Left renal pelvis (tissue), 4 donors: ENCODE results near the gene ZKSCAN1. TPM values are rescaled to one million over a fixed set of nuclear protein-coding genes. Genes with fewer than 3 reads are reported as not detected.
"Not testable (repeated sequence)": the region's sequence is repeated elsewhere in the genome, so short reads cannot be mapped to it uniquely, and the experiment has no call there.

Experiments used
- DNase-seq, 4 donors: peaks; one replicate each; pipeline ENCODE4 v3.0.0-alpha.2; 2013; ENCODE audit warnings: low read depth in 4 of 4, low spot score in 3 of 4
- polyA plus RNA-seq, 4 donors: library from polyadenylated mRNA; unstranded; fragments of 120-200 nt; gene quantifications; one replicate each; pipeline ENCODE4 v1.2.1, GENCODE V29; 2013; ENCODE audit not compliant: insufficient read length in 4 of 4

The ZKSCAN1 gene
- 10 to 100 TPM; 47.5 to 62.2 (median 58.1) TPM for polyA plus RNA-seq

- peak; percentile 73 to 87 (median 80) for DNase-seq
Measured at GRCh38 chr7:100015232-100016214, at the start of gene ZKSCAN1. Gene ZKSCAN1, plus strand, starts transcription at chr7:100015596. Its CDS starts 7,911 bp downstream, at chr7:100023507.

DNA sequence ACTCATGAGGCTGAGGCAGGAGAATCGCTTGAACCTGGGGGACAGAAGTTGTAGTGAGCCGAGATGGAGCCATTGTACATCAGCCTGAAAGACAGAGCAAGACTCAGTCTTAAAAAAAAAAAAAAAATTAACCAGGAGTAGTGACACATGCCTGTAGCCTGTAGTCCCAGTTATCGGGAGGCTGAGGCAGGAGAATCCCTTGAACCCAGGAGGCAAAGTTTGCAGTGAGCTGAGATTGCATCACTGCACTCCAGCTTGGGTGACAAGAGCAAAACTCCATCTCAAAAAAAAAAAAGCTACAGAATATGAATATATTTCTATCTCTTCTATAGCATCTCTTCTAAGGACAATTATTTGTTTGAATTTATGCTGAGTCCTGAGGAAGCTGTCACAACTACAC is 46.1 kb upstream of the ZKSCAN1 start:
- DNase-seq, result no peak

GRCh38 chr7:99969813-99970212 is 45.6 kb upstream of the ZKSCAN1 start:
- DNase-seq, result not testable (repeated sequence)

DNA sequence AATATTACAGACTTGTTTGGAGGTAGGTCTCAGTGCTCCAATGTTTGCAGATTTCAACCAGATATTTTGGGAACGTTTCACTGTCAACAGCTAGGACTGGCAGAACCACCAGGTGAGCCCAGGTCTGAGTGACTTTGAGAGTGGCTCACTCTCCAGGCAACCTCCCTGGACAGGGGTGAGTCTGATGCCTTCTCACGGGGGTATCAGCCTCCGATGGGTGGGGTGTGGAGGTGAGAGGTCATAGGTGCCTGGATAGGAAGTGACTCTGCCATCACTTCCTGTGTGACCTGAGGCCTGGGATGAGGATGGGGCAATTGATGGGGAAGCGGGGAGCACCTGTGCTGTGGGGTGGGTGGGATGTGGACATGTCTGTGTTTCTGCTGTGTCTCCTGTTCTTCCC is 44.2 kb upstream of the ZKSCAN1 start:
- DNase-seq, result no peak

- not testable (repeated sequence) for DNase-seq
Measured at GRCh38 chr7:99973817-99974216, 41.6 kb upstream of the ZKSCAN1 start.

GRCh38 chr7:99974681-99975080 is 40.7 kb upstream of the ZKSCAN1 start:
- no peak for DNase-seq

GRCh38 chr7:99975782-99976521 is 39.4 kb upstream of the ZKSCAN1 start, which contains the start of gene AZGP1:
Gene AZGP1, minus strand, starts transcription at chr7:99976031. Its CDS starts 11 bp downstream, at chr7:99976020.
- no peak for DNase-seq

- DNase-seq, result no peak
Measured at GRCh38 chr7:99976626-99977025, 38.8 kb upstream of the ZKSCAN1 start.

DNA sequence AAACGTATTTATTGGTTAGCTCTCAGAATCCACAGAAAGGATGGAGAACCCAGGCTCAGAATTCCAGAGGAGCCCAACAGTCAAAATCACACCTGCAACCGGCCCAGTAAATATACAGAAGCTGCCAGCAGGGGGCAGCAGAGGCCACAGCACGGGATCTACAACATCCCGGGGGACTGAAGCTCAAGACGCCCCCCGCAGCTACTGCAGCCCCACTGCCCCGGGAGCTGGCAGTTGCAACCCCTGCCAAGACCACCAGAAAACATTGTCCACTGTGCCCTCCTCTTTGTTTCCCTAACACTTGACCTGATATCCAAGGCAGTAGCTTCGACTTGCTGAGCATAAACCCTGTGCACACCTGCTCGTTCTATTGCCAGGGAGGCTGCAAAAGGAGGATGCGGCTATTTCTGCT is 35.6 kb upstream of the ZKSCAN1 start:
- DNase-seq, result not testable (repeated sequence)

- DNase-seq, result not testable (repeated sequence)
Measured at GRCh38 chr7:99980448-99980872, 34.9 kb upstream of the ZKSCAN1 start.

- DNase-seq, result not testable (repeated sequence)
Measured at GRCh38 chr7:99981066-99981465, 34.3 kb upstream of the ZKSCAN1 start.

DNA sequence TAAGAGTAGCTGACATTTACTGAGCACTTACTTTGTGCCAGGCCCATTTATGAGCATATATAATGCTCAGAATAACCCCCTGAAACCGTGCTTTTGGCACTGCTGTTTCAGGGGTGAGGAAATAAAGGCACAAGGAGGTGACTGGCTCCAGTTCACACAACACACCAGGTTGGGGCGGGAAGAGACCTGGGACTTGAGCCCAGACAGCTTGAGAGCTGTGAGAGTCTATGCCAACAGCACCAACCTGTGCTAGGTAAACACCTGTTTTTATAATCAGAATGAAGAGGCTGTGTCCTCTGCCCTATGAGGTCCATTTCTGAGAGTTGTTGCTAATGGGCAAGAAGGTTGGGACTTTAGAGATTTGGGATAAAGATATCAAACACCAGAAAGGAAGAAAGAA is 30.8 kb upstream of the ZKSCAN1 start:
- no peak for DNase-seq

GRCh38 chr7:99987306-99987705 is 28.1 kb upstream of the ZKSCAN1 start:
- not testable (repeated sequence) for DNase-seq

GRCh38 chr7:99987846-99988245 is 27.6 kb upstream of the ZKSCAN1 start:
- DNase-seq, result no peak

- no peak for DNase-seq
Measured at GRCh38 chr7:99990460-99990852, 24.9 kb upstream of the ZKSCAN1 start.

DNA sequence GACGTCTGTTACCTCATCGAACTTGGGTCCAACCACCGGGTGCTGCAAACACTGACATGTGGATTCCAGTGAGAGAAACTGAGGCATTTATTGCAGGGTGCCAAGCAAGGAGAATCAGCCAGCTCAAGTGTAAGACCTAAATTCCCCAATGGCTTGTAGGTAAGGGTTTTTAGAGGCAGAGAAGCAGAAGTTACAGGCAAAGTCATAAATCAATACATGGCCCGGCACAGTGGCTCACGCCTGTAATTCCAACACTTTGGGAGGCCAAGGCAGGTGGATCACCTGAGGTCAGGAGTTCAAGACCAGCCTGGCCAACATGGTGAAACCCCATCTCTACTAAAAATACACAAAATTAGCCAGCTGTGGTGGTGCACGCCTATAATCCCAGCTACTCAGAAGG is 23.9 kb upstream of the ZKSCAN1 start:
- not testable (repeated sequence) for DNase-seq

DNA sequence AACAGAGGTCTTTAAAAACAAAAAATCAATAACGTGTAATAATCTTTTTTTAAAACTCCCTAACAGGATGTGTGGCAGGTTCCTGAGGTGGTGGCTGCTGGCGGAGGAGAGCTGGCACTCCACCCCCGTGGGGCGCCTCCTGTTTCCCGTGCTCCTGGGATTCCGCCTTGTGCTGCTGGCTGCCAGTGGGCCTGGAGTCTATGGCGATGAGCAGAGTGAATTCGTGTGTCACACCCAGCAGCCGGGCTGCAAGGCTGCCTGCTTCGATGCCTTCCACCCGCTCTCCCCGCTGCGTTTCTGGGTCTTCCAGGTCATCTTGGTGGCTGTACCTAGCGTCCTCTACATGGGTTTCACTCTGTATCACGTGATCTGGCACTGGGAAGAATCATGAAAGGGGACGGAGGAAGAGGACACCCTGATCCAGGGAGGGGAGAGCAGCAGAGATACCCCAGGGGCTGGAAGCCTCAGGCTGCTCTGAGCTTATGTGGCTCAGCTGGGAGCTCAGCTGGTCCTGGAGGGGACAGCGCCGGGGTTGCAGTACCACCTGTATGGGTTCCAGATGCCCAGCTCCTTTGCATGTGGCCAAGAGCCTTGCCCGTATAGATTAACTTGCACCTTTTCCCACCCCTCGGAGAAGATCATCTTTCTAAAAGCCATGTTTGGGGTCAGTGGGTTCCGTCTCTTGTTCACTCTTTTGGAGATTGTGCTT is 22.9 kb upstream of the ZKSCAN1 start:
- no peak for DNase-seq

DNA sequence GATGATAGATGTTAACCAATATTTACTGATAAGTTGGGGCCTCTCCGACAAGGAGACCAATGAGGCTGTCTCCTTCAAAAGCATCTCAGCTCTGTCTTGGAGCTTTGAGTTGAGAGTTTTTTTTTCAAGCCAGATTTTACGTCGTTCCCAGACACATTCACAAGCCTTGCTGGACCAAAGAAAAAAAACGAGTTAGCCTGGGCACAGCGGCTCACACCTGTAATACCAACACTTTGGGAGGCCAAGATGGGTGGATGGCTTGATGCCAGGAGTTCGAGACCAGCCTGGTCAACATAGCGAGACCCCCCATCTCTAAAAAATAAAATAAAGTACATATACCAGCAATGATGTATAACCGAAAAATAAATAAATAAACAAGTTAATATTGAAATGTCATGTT is 20.6 kb upstream of the ZKSCAN1 start:
- DNase-seq, result no peak

- DNase-seq, result no peak
Measured at GRCh38 chr7:99996755-99997544, 18.4 kb upstream of the ZKSCAN1 start.
